IMR-90 (cell line): ENCODE measurements around the gene CARD16. TPM values are rescaled to one million over a fixed set of nuclear protein-coding genes. Genes with fewer than 3 reads are reported as not detected.

Source experiments
- ATAC-seq: fragments of 200-7000 bp; cut with Tn5 transposase; 2 replicates; pipeline ENCODE4 v1.9.1; 2020; ENCODE audit warnings: low read depth, mild to moderate bottlenecking, moderate library complexity
- BruUV-seq: library from RNA; stranded (reverse); fragments of 400-500 nt; replicated peaks from 2 replicates; lab custom pipeline; 2021; lab: Mats Ljungman, UMichigan
- CTCF ChIA-PET: fragments of 300-600 bp; formaldehyde crosslinking; extraction: SDS; loops from one replicate; lab custom pipeline; 2021; ENCODE audit warnings: antibody characterized with exemption; lab: Yijun Ruan, JAX
- POLR2A ChIA-PET: fragments of 300-600 bp; sonication (Branson Sonifier 250); formaldehyde crosslinking; loops from one replicate; lab custom pipeline; 2022; ENCODE audit warnings: antibody characterized with exemption; ENCODE audit not compliant: unreplicated experiment; lab: Charles Lee
- DNase-seq: peaks from one replicate; pipeline ENCODE4 v3.0.0; 2013
- H2AFZ ChIP-seq: replicated peaks from 2 replicates; pipeline ENCODE3; 2013; ENCODE audit warnings: low read length, mild to moderate bottlenecking; ENCODE audit not compliant: poor library complexity
- H2AK5ac ChIP-seq: 2 replicates; pipeline ENCODE4 v1.6.1; 2013; ENCODE audit warnings: low read depth, low read length, inconsistent platforms
- H2AK9ac ChIP-seq: replicated peaks from 2 replicates; pipeline ENCODE3; 2013; ENCODE audit warnings: mild to moderate bottlenecking, low read depth, low read length, moderate library complexity; ENCODE audit not compliant: poor library complexity
- H2BK120ac ChIP-seq: 2 replicates; pipeline ENCODE4 v1.6.1; 2013; ENCODE audit warnings: low read depth, low read length, inconsistent platforms
- H2BK15ac ChIP-seq: 3 replicates; pipeline ENCODE4 v1.6.1; 2013; ENCODE audit warnings: low read depth, low read length, inconsistent platforms
- H2BK20ac ChIP-seq: 2 replicates; pipeline ENCODE4 v1.6.1; 2013; ENCODE audit warnings: low read depth, mild to moderate bottlenecking, inconsistent platforms, low read length, moderate library complexity
- H2BK5ac ChIP-seq: 2 replicates; pipeline ENCODE4 v1.6.1; 2013; ENCODE audit warnings: mild to moderate bottlenecking, low read depth, low read length, inconsistent platforms; ENCODE audit not compliant: poor library complexity, severe bottlenecking
- H3K14ac ChIP-seq: replicated peaks from 2 replicates; pipeline ENCODE4 v1.6.1; 2013; ENCODE audit warnings: low read depth, low read length, inconsistent platforms
- H3K18ac ChIP-seq: 2 replicates; pipeline ENCODE4 v1.6.1; 2013; ENCODE audit warnings: low read depth, low read length, control low read depth
- H3K23ac ChIP-seq: 2 replicates; pipeline ENCODE4 v1.6.1; 2013; ENCODE audit warnings: low read depth, low read length, inconsistent platforms
- H3K27ac ChIP-seq: 2 replicates; pipeline ENCODE4 v1.5.1; 2013; ENCODE audit warnings: mild to moderate bottlenecking, control low read depth, low read length; ENCODE audit not compliant: insufficient read depth
- H3K27me3 ChIP-seq: 2 replicates; pipeline ENCODE4 v1.6.1; 2013; ENCODE audit warnings: low read length; ENCODE audit not compliant: control insufficient read depth, insufficient read depth
- H3K36me3 ChIP-seq: 2 replicates; pipeline ENCODE4 v1.6.1; 2013; ENCODE audit warnings: low read length, mixed read lengths; ENCODE audit not compliant: control insufficient read depth, insufficient read depth
- H3K4ac ChIP-seq: 2 replicates; pipeline ENCODE4 v1.6.1; 2013; ENCODE audit warnings: low read depth, low read length, inconsistent platforms
- H3K4me1 ChIP-seq: 2 replicates; pipeline ENCODE4 v1.6.1; 2013; ENCODE audit warnings: low read length, mixed read lengths; ENCODE audit not compliant: control insufficient read depth, insufficient read depth
- H3K4me2 ChIP-seq: 2 replicates; pipeline ENCODE4 v1.6.1; 2013; ENCODE audit warnings: low read depth, mild to moderate bottlenecking, control low read depth, low read length, moderate library complexity
- H3K4me3 ChIP-seq: 2 replicates; pipeline ENCODE4 v1.5.1; 2013; ENCODE audit warnings: low read depth, mild to moderate bottlenecking, control low read depth, low read length, moderate library complexity; ENCODE audit not compliant: insufficient read depth
- H3K56ac ChIP-seq: 2 replicates; pipeline ENCODE4 v1.6.1; 2013; ENCODE audit warnings: low read length, inconsistent platforms; ENCODE audit not compliant: insufficient read depth; ENCODE audit errors: extremely low read depth
- H3K79me1 ChIP-seq, 2 experiments: 2 replicates each; pipeline ENCODE4 v1.6.1; 2013; ENCODE audit warnings: low read length in 2 of 2, inconsistent platforms in 1 of 2, low read depth in 1 of 2
- H3K9ac ChIP-seq: 2 replicates; pipeline ENCODE4 v1.6.1; 2013; ENCODE audit warnings: low read depth, low read length, control low read depth
- H3K9me1 ChIP-seq: 2 replicates; pipeline ENCODE4 v1.6.1; 2013; ENCODE audit warnings: low read length, inconsistent platforms; ENCODE audit not compliant: insufficient read depth
- H3K9me3 ChIP-seq: 2 replicates; pipeline ENCODE4 v1.6.1; 2013; ENCODE audit warnings: low read length; ENCODE audit not compliant: control insufficient read depth, insufficient read depth
- H4K20me1 ChIP-seq: 2 replicates; pipeline ENCODE4 v1.6.1; 2013; ENCODE audit warnings: low read length, inconsistent platforms; ENCODE audit not compliant: insufficient read depth
- H4K5ac ChIP-seq: 2 replicates; pipeline ENCODE4 v1.6.1; 2013; ENCODE audit warnings: mild to moderate bottlenecking, low read depth, low read length, control low read depth
- H4K8ac ChIP-seq, 2 experiments: 2 replicates each; pipeline ENCODE4 v1.6.1; 2013; ENCODE audit warnings: low read depth in 2 of 2, low read length in 2 of 2, control low read depth in 1 of 2, inconsistent platforms in 1 of 2
- H4K91ac ChIP-seq: 2 replicates; pipeline ENCODE4 v1.6.1; 2013; ENCODE audit warnings: low read depth, low read length, inconsistent platforms; ENCODE audit not compliant: insufficient read depth
- BHLHE40 ChIP-seq: fragments of 150-350 bp; IDR thresholded peaks from 2 replicates; pipeline ENCODE4 v1.6.1; 2016; ENCODE audit warnings: mild to moderate bottlenecking, low read depth, low read length
- CHD1 ChIP-seq: IDR thresholded peaks from 2 replicates; pipeline ENCODE4 v1.6.1; 2012; ENCODE audit warnings: low read depth, low read length, improper control_type of control experiment
- CTCF ChIP-seq: conservative IDR thresholded peaks from 2 replicates; pipeline ENCODE4 v1.5.1; 2012; ENCODE audit warnings: mild to moderate bottlenecking, low read depth, low read length, improper control_type of control experiment
- FOS ChIP-seq: fragments of 150-350 bp; IDR thresholded peaks from 2 replicates; pipeline ENCODE4 v1.6.1; 2016; ENCODE audit warnings: low read depth, low read length
- MAFK ChIP-seq: IDR thresholded peaks from 2 replicates; pipeline ENCODE4 v1.6.1; 2012; ENCODE audit warnings: low read depth, low read length, improper control_type of control experiment
- MAZ ChIP-seq: IDR thresholded peaks from 2 replicates; pipeline ENCODE4 v1.6.1; 2012; ENCODE audit warnings: low read depth, mild to moderate bottlenecking, low read length, improper control_type of control experiment, moderate library complexity, borderline replicate concordance
- MXI1 ChIP-seq: IDR thresholded peaks from 2 replicates; pipeline ENCODE4 v1.6.1; 2012; ENCODE audit warnings: low read depth, mild to moderate bottlenecking, low read length, moderate library complexity, borderline replicate concordance
- NFE2L2 ChIP-seq: fragments of 150-350 bp; IDR thresholded peaks from 2 replicates; pipeline ENCODE4 v1.6.1; 2016; ENCODE audit warnings: low read depth, mild to moderate bottlenecking, low read length
- POLR2A ChIP-seq: IDR thresholded peaks from 2 replicates; pipeline ENCODE4 v1.6.1; 2012; ENCODE audit warnings: mild to moderate bottlenecking, low read depth, low read length
- RAD21 ChIP-seq: IDR thresholded peaks from 2 replicates; pipeline ENCODE4 v1.6.1; 2012; ENCODE audit warnings: low read length, improper control_type of control experiment
- RCOR1 ChIP-seq: IDR thresholded peaks from 2 replicates; pipeline ENCODE4 v1.6.1; 2012; ENCODE audit warnings: mild to moderate bottlenecking, low read length, improper control_type of control experiment; ENCODE audit not compliant: insufficient replicate concordance
- RFX5 ChIP-seq: IDR thresholded peaks from 2 replicates; pipeline ENCODE4 v1.8.0; 2012; ENCODE audit warnings: low read depth, mild to moderate bottlenecking, low read length, moderate library complexity
- WGBS, 2 experiments: methylation state at CpG; one replicate each; pipeline versions ENCODE4 v1.1.5 to v1.1.7; 2013; ENCODE audit warnings: missing lambda C conversion rate in 2 of 2; ENCODE audit not compliant: insufficient read length in 1 of 2; ENCODE audit errors: extremely low coverage in 2 of 2; 5-methylcytosine and 5-hydroxymethylcytosine counted together
- dilution Hi-C: fragments of 300-500 bp; cut with HindIII; formaldehyde crosslinking; loops from one replicate; pipeline ENCODE4 v1.14.3; 2018; ENCODE audit warnings: low sequenced_read_pairs; ENCODE audit not compliant: unreplicated experiment
- in situ Hi-C: fragments of 300-500 bp; cut with MboI; formaldehyde crosslinking; loops from 3 replicates; pipeline ENCODE4 v1.14.3; 2019; ENCODE audit warnings: low sequenced_read_pairs, inconsistent platforms, mixed read lengths
- intact Hi-C: fragments of 100-400 bp; cut with micrococcal nuclease; formaldehyde crosslinking; loops from 2 replicates; pipeline ENCODE4 v1.10.0; 2022
- polyA plus RNA-seq, 3 experiments: library from polyadenylated mRNA; depleted of rRNA; stranded (reverse); fragments of >200 nt; gene quantifications; 2 replicates each; pipeline ENCODE4 v1.2.3, GENCODE V29; 2012; ENCODE audit warnings: low replicate concordance in 1 of 3
- total RNA-seq: library from RNA; depleted of rRNA; stranded (reverse); fragments of >200 nt; gene quantifications from 2 replicates; pipeline ENCODE4 v1.2.3, GENCODE V29; 2012
- TF ChIP-seq, protein P1 (sequence below): fragments of 150-350 bp; IDR thresholded peaks from 2 replicates; pipeline ENCODE4 v1.6.1; 2016; ENCODE audit warnings: low read depth, mild to moderate bottlenecking, low read length, moderate library complexity, borderline replicate concordance
- TF ChIP-seq, protein P2 (sequence below): fragments of 150-350 bp; IDR thresholded peaks from 2 replicates; pipeline ENCODE4 v1.6.1; 2017; ENCODE audit warnings: mild to moderate bottlenecking, antibody characterized with exemption, low read length, low read depth

CARD16 gene
- total and polyA plus RNA-seq, 2 of the 4 experiments (the other 2 are of a cell fraction), result 7.9 to 29.2 TPM

- H3K27ac ChIP-seq, result no peak overlapping the region
- intact Hi-C loops, result no loop called here
- H4K8ac ChIP-seq, result no peak overlapping the region
- no peak for ATAC-seq
- H3K4me2 ChIP-seq, result no peak overlapping the region
- ChIA-PET POLR2A (no interaction called here), CTCF (no interaction called here)
- no peak overlapping the region for H2BK120ac ChIP-seq
- H3K9me3 ChIP-seq, result no peaks in the 10 kb centered on the region
- H3K18ac ChIP-seq, result no peak overlapping the region
- H3K27me3 ChIP-seq, result no peaks in the 10 kb centered on the region
- H3K4me1 ChIP-seq, result peaks cover 7% of the 10 kb centered on the region
- no TSS peak for BruUV-seq
- no peak overlapping the region for H2BK20ac ChIP-seq
- in situ Hi-C loops, result no loop called here
- no peak overlapping the region for H2AK9ac ChIP-seq
- H2BK15ac ChIP-seq, result no peak overlapping the region
- WGBS, 2 experiments, result no CpG with 5 or more reads among the region's 2 CpGs
- H3K9me1 ChIP-seq, result 0 out of 2 replicates have a peak, but pooled peaks cover 4% of the 10 kb centered on the region
- H3K4ac ChIP-seq, result no peak overlapping the region
- H3K56ac ChIP-seq, result no peak overlapping the region
- no peak overlapping the region for H3K23ac ChIP-seq
- dilution Hi-C loops, result no loop called here
- peaks cover 0 to 30% of the 10 kb centered on the region in 2 experiments; a peak in 2 of 4 replicates for H3K79me1 ChIP-seq
- no peak overlapping the region for H2BK5ac ChIP-seq
- no peak for DNase-seq
- TF ChIP-seq RFX5 (no peak), MAZ (no peak), RAD21 (no peak), BHLHE40 (no peak), POLR2A (no peak), CHD1 (no peak), FOS (no peak), CTCF (no peak), MXI1 (no peak), MAFK (no peak), NFE2L2 (no peak), RCOR1 (no peak)
- TF ChIP-seq, protein P1, sequence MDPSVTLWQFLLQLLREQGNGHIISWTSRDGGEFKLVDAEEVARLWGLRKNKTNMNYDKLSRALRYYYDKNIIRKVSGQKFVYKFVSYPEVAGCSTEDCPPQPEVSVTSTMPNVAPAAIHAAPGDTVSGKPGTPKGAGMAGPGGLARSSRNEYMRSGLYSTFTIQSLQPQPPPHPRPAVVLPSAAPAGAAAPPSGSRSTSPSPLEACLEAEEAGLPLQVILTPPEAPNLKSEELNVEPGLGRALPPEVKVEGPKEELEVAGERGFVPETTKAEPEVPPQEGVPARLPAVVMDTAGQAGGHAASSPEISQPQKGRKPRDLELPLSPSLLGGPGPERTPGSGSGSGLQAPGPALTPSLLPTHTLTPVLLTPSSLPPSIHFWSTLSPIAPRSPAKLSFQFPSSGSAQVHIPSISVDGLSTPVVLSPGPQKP, result no peak
- TF ChIP-seq, protein P2, sequence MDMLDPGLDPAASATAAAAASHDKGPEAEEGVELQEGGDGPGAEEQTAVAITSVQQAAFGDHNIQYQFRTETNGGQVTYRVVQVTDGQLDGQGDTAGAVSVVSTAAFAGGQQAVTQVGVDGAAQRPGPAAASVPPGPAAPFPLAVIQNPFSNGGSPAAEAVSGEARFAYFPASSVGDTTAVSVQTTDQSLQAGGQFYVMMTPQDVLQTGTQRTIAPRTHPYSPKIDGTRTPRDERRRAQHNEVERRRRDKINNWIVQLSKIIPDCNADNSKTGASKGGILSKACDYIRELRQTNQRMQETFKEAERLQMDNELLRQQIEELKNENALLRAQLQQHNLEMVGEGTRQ, result no peak
- H3K9ac ChIP-seq, result no peak overlapping the region
- no peak overlapping the region for H3K14ac ChIP-seq
- peaks cover 6% of the 10 kb centered on the region for H3K36me3 ChIP-seq
- H2AFZ ChIP-seq, result no peak overlapping the region
- H4K20me1 ChIP-seq, result no peaks in the 10 kb centered on the region
- no peak overlapping the region for H2AK5ac ChIP-seq
- H4K5ac ChIP-seq, result no peak overlapping the region
- H3K4me3 ChIP-seq, result no peak overlapping the region
- no peak overlapping the region for H4K91ac ChIP-seq
Observed at GRCh38 chr11:105040703-105041102, 4.4 kb downstream of the CARD16 start.
